ENCODE results near the gene MINK1.
"Not testable (repeated sequence)": the region's sequence is repeated elsewhere in the genome, so short reads cannot be mapped to it uniquely, and the experiment has no call there.

MINK1 gene

GRCh38 chr17:4926577-4927335 lies 93.6 kb downstream of the MINK1 start:
- DNase-seq, result not testable (repeated sequence)

GRCh38 chr17:4928881-4929280 lies 95.7 kb downstream of the MINK1 start:
- DNase-seq, result no peak

GRCh38 chr17:4931963-4932362 lies 98.8 kb downstream of the MINK1 start, which contains the start of gene GP1BA:
GP1BA (plus strand) TSS chr17:4932277; CDS start chr17:4932605, 328 bp downstream.
- no peak for DNase-seq

- no peak for DNase-seq
Observed at GRCh38 chr17:4932756-4933155, 99.6 kb downstream of the MINK1 start.

- DNase-seq, result no peak
Observed at GRCh38 chr17:4933646-4934045, 100.5 kb downstream of the MINK1 start.

GRCh38 chr17:4934173-4934979 lies 101.2 kb downstream of the MINK1 start:
- DNase-seq, result no peak

GRCh38 chr17:4935650-4936049 lies 102.5 kb downstream of the MINK1 start:
- DNase-seq, result no peak

- no peak for DNase-seq
Observed at GRCh38 chr17:4936436-4936835, 103.3 kb downstream of the MINK1 start.

GRCh38 chr17:4937553-4937952 lies 104.4 kb downstream of the MINK1 start:
- no peak for DNase-seq

GRCh38 chr17:4938069-4938491 lies 104.9 kb downstream of the MINK1 start:
- no peak for DNase-seq

- no peak for DNase-seq
Observed at GRCh38 chr17:4938688-4939545, 105.8 kb downstream of the MINK1 start.

GRCh38 chr17:4939546-4939795 lies 106.3 kb downstream of the MINK1 start:
- DNase-seq, result peak in 5 of 58 donors; percentile 55 to 72 (median 56)

GRCh38 chr17:4939796-4940554 lies 106.8 kb downstream of the MINK1 start, which contains the start of the genes RNF167 and SLC25A11:
RNF167 (plus strand) TSS chr17:4940268; CDS start chr17:4940910, 642 bp downstream.
SLC25A11 (minus strand) TSS chr17:4940046; CDS start chr17:4939910, 136 bp downstream.
- peak; percentile 73 to 100 (median 95) for DNase-seq

- DNase-seq, result peak in 1 of 58 donors; percentile 83
Observed at GRCh38 chr17:4940555-4941318, 107.6 kb downstream of the MINK1 start.

- DNase-seq, result no peak
Observed at GRCh38 chr17:4941319-4941610, 108.1 kb downstream of the MINK1 start.

GRCh38 chr17:4942760-4943508 lies 109.8 kb downstream of the MINK1 start:
- no peak for DNase-seq

GRCh38 chr17:4944163-4944553 lies 111.0 kb downstream of the MINK1 start:
- no peak for DNase-seq

- no peak for DNase-seq
Observed at GRCh38 chr17:4944554-4945175, 111.5 kb downstream of the MINK1 start.

All from anterior cingulate cortex (tissue), 58 donors.